ENCODE data around the gene PCSK6. TPM values are rescaled to one million over a fixed set of nuclear protein-coding genes. Genes with fewer than 3 reads are reported as not detected.

Gene PCSK6
- total RNA-seq, 1 donor from 2014 or later = 1.1 TPM

- Mint-ChIP-seq H3K27ac (no peak overlapping the region), H3K4me3 (no peak overlapping the region), H3K36me3 (ENCODE audit: low read depth) (no peaks in the 10 kb centered on the region), H3K4me1 (no peaks in the 10 kb centered on the region), H3K9me3 (no peaks in the 10 kb centered on the region), H3K27me3 (peaks cover 18% of the 10 kb centered on the region)
- TF ChIP-seq CTCF (IDR thresholded peaks at IDR 0.05) = no peak
- ChIA-PET CTCF (no interaction called here), POLR2A (no interaction called here)
- ATAC-seq (ENCODE audit: low read depth) (no peak), DNase-seq (no peak)
- intact Hi-C loops (cut with micrococcal nuclease) = no loop called here
These were observed 37.4 kb upstream of the PCSK6 start for GRCh38 chr15:101526890-101527289.

GRCh38 chr15:101526442-101526841, 36.9 kb upstream of the PCSK6 start:
- DNase-seq (no peak), ATAC-seq (ENCODE audit: low read depth) (no peak)
- Mint-ChIP-seq H3K9me3 (no peaks in the 10 kb centered on the region), H3K27me3 (peaks cover 19% of the 10 kb centered on the region), H3K4me3 (no peak overlapping the region), H3K27ac (no peak overlapping the region), H3K36me3 (ENCODE audit: low read depth) (no peaks in the 10 kb centered on the region), H3K4me1 (no peaks in the 10 kb centered on the region)
- TF ChIP-seq CTCF (IDR thresholded peaks at IDR 0.05) = no peak
- intact Hi-C loops (cut with micrococcal nuclease) = no loop called here
- ChIA-PET CTCF (no interaction called here), POLR2A (no interaction called here)

GRCh38 chr15:101526021-101526420, 36.5 kb upstream of the PCSK6 start:
- no peak for TF ChIP-seq CTCF (IDR thresholded peaks at IDR 0.05)
- intact Hi-C loops (cut with micrococcal nuclease) = no loop called here
- CTCF ChIA-PET = no interaction called here
- POLR2A ChIA-PET = no interaction called here
- H3K4me3 Mint-ChIP-seq = no peak overlapping the region
- peaks cover 21% of the 10 kb centered on the region for H3K27me3 Mint-ChIP-seq
- H3K27ac Mint-ChIP-seq = no peak overlapping the region
- H3K4me1 Mint-ChIP-seq = no peaks in the 10 kb centered on the region
- H3K9me3 Mint-ChIP-seq = no peaks in the 10 kb centered on the region
- DNase-seq (no peak), ATAC-seq (ENCODE audit: low read depth) (no peak)
- H3K36me3 Mint-ChIP-seq (ENCODE audit: low read depth) = no peaks in the 10 kb centered on the region

GRCh38 chr15:101525087-101525669, 35.7 kb upstream of the PCSK6 start:
- ATAC-seq (ENCODE audit: low read depth) (no peak), DNase-seq (no peak)
- ChIA-PET POLR2A (no interaction called here), CTCF (no interaction called here)
- TF ChIP-seq CTCF (IDR thresholded peaks at IDR 0.05) = no peak
- Mint-ChIP-seq H3K4me1 (no peaks in the 10 kb centered on the region), H3K27ac (no peak overlapping the region), H3K4me3 (no peak overlapping the region), H3K9me3 (no peaks in the 10 kb centered on the region), H3K36me3 (ENCODE audit: low read depth) (no peaks in the 10 kb centered on the region), H3K27me3 (peaks cover 21% of the 10 kb centered on the region)
- intact Hi-C loops (cut with micrococcal nuclease) = no loop called here

- DNase-seq (no peak), ATAC-seq (ENCODE audit: low read depth) (no peak)
- no peak overlapping the region for H3K4me3 Mint-ChIP-seq
- POLR2A ChIA-PET = no interaction called here
- CTCF ChIA-PET = no interaction called here
- H3K36me3 Mint-ChIP-seq (ENCODE audit: low read depth) = no peaks in the 10 kb centered on the region
- no peaks in the 10 kb centered on the region for H3K9me3 Mint-ChIP-seq
- no peaks in the 10 kb centered on the region for H3K4me1 Mint-ChIP-seq
- intact Hi-C loops (cut with micrococcal nuclease) = no loop called here
- no peak for TF ChIP-seq CTCF (IDR thresholded peaks at IDR 0.05)
- peaks cover 29% of the 10 kb centered on the region for H3K27me3 Mint-ChIP-seq
- H3K27ac Mint-ChIP-seq = no peak overlapping the region
These were observed 34.0 kb upstream of the PCSK6 start for GRCh38 chr15:101523560-101523940.

Data from activated B cell treated with CpG ODN at 0.5 μM for 24 hours (primary cell).